Measurements from ENCODE around the gene AMY1C.
"Not testable (repeated sequence)": the region's sequence is repeated elsewhere in the genome, so short reads cannot be mapped to it uniquely, and the experiment has no call there.

GRCh38 chr1:103738031-103738430 lies 11.7 kb upstream of the AMY1C start:
- TF ChIP-seq CTCF (IDR thresholded peaks at IDR 0.05; ENCODE audit: low read depth, low read length); EZH2phosphoT487 (IDR thresholded peaks at IDR 0.05; ENCODE audit: low read depth): not testable (repeated sequence)

Data from OCI-LY3 (cell line).